SK-N-DZ (cell line): ENCODE measurements around the gene SMAD3.
"Not testable (repeated sequence)": the region's sequence is repeated elsewhere in the genome, so short reads cannot be mapped to it uniquely, and the experiment has no call there.

Experiments
- DNase-seq: peaks from one replicate; pipeline ENCODE4 v3.0.0-alpha.2; 2015; ENCODE audit warnings: low spot score

SMAD3 gene

DNA sequence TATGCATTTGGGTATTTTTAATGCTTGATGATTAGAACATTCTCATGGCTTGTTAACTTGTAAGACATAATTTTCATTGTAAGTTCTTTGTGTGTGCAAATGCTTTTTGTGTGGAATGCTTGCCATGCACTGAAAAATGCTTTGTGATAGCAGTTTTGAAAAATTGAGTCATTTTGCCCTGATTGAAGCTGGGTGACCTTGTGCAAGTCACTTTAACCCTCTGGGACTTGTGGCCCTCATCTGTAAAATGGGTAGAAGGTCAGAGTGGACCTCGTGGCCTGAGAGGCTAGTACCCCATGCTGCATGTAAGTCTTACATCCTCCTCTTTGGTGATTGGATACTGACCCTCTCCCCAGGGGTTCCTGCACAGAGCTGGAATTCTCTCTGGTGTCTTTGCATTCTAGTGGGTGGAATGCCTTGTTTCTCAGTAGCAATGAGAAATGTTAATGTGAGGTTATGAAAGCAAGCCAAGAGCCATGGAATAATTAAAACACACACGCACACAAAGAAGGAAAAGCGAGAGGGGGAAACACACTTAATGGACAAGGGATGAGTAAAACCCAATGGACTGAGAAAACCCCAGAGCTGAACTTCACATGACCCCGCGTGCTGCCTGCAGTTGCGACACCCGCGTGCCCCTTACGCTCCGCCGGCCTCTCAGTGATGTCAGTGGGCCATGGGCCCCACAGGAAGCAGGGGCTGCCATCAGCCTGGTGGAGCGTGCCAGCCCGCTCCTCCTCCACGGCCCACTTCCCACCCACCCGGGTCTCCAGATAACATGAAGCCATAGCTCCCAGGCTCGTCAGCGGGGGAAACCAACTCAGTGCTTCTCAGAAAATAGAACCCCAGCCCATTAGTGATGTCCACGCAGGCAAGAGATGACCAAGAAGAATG lies 44.0 kb downstream of the SMAD3 start:
- no peak for DNase-seq

DNA sequence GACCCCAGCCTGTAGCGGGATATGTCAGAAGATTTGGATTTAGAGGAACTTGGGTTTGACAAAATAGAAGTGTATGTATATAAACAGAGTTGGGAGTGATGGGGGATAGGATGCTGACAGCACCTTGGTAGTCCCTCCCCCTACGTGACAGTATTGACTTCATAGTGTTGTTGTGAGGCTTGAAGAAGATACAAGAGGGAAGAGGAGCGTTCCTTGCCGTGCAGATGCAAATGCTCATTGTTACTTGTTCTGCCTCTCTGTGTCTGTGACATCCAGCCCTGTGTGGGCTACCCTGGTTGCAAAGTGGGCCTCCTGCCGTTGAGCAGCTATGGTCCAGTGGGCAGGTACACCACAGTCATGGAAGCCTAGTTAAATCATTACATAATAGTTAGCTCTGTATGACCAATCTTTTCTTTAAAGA lies 45.0 kb downstream of the SMAD3 start:
- DNase-seq = no peak

DNA sequence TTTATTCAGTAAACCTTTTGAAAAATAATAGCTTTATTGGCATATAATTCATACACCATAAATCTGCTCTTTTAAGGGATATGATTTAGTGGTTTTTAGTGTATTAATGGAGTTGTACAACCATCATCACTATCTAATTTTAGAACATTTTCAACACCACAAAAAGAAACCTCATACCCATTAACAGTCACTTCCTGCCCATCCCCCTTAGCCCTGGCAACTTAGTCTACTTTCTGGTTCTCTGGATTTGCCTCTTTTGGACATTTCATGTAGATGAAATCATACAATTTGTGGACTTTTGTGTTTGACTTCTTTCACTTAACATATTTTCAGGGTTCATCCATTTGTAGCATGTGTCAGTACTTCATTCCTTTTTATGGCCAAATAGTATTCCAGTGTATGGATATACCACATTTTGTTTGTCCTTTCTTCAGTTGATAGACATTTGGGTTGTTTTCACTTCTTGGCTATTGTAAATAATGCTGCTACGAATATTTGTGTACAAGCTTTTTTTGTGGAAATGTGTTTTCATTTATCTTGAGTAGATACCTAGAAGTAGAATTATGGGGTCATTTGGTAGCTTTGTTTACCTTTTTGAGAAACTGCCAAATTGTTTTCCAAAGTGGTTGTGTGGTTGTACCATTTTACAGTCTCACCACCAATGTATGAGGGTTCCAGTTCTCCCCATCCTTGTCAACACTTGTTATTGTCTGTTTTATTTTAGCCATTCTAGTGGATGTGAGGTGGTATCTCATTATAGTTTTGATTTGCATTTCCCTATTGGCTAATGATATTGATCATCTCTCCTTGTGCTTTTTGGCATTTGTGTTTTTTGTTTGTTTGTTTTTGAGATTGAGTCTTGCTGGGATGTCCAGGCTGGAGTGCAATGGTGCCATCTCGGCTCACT lies 45.8 kb downstream of the SMAD3 start:
- DNase-seq = no peak

DNA sequence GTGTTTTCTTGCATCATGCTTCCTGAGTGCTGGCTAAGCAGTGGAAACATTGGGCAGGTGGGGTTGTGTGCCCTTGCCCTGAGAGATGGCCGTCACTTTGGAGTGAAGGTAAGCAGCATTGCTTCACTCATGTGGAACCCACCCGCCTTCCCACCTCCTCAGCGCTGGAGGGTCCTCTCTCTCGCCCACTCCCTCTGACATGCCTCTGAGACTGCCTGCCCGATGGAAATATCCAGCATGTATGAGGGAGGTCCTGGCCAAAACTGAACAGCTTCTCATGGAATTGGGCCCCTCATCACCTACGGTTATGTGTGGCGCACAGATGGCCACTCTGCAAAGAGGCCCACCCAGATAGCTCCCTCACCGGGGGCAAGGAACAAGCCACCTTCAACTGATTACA lies 48.6 kb downstream of the SMAD3 start:
- no peak for DNase-seq

DNA sequence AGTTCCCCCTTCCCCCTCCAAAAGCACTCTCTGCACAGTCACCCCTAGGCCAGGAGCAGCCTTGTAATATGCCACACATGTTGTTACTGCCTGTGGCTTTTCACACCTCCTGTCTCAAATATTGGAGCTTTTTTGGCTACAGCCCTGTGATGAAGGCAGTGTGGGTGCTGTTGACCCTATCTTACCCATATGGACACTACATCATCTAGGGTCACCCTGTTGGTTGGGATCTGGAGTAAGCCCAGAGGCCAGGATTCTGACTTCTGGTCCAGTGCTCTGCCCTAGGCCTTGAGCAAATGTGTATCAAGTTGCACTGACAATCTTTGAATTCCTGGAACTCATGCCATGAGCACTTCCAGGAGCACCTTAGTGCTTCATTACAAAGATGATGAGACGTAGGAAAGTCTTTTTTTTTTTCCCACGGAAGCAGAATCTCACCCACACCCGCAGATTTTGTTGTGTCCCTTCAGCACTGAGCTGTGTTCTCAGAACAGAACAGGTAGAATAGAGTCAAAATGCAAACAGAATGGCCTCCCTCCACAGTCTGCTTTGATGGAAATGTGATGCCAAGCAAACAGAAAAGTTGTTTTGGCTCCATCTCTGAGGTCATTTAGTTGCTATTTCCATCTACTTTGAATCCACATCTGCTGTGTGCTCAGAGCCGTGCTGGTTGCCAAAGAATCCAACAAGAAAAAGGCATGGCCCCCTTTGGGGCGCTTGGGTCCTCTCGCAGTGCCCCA lies 49.6 kb downstream of the SMAD3 start:
- no peak for DNase-seq

DNA sequence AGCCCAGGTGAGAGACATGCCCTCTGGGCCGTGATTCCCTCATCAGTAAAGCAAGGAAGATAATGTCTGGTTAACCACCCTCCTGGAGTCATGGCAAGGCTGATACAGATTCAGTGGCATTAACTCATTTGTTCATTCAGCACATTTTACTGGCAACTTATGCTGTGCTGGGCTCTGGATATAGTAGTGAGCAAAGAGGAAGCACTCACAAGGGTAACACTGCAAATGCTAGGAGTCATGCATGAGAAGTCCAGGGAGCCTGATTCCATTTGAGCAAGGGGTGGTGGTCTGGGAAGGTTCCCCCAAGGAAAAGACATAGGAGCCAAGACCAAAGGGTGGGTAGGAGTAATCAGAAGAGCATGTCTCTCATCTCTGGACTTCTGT lies 50.2 kb downstream of the SMAD3 start:
- DNase-seq = no peak

DNA sequence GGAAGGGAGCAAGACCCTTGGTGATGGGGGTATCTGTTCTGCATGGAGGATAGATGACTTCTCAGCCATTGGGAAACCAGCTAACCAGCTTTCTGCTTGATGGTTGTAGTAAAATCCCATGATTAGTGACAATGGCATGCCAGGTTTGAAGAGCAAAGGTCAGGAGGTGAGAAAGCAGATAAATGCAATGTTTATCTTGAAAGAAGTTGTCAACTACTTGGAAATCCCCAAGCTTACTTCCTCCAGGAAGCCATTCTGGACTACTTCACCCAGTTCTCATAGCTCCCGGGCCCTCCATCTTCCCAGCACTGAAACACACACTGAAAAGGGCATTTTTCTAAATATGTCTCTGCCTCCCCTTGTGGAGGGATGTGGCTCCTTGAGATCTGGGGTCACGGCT lies 51.3 kb downstream of the SMAD3 start:
- DNase-seq = no peak

DNA sequence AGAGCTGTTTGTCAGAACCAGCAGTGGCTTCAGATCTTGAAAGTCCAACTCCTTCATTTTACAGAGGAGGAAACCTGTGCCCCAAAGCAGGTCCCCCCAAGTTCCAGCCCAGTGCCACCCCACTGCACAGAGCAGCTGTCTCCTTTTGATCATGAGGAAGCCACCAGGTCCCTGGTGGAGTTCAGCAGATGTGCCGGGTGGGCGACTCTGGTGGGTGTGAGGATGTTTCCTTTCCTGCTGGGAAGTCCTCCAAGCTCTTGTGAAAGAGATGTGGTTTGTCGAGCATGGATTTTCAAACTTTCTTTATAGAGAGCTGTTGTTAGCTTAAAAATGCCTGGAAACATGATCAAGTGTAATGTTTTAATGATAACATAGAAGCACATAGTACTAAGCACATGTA lies 52.0 kb downstream of the SMAD3 start:
- DNase-seq = no peak

DNA sequence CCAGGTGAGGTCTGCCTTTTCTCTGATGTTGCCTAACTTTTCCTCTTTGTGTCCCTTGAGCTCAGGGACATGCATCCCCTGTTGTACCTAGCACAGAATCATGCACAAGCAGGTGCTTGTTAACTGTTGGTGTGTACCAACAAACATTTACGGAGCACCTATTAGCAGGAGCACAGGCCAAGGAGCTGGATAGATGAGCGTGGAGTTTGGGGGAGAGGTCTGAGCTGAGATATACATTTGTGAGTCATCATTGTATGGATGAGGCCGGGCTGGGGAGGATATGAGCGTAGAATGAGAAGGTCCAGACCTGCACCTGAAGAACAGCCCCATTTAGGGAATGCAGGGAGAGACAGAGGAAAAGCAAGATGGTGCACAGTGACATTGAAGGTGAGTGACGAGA lies 53.4 kb downstream of the SMAD3 start:
- no peak for DNase-seq

DNA sequence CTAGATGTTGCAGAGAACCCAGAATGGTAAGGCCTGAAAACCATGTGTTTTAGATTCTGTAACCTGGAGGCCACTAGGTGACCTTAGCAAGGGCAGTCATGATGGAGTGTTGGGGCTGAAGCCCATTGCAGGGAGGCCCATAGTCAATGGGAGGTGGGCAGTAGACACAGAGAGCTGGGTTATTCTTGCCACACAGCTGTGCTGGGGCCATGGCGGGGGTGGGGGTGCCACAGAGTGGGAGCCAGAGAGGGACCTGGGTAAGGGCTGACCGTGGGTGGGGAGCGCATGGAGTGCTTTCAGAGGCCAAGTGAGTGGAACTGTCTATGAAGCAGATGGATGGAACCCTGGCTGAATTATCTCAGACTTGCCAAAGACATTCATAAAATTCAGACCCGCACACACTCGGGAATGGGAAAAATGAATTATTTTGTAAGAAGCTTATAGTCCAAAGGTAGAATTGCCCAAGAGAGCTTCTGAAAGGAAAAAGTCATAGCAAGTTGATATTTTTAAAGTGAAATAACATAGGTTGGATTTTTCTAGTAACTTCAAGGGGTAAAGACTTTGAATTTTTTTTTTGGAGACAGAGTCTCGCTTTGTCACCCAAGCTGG lies 53.9 kb downstream of the SMAD3 start:
- DNase-seq = no peak

DNA sequence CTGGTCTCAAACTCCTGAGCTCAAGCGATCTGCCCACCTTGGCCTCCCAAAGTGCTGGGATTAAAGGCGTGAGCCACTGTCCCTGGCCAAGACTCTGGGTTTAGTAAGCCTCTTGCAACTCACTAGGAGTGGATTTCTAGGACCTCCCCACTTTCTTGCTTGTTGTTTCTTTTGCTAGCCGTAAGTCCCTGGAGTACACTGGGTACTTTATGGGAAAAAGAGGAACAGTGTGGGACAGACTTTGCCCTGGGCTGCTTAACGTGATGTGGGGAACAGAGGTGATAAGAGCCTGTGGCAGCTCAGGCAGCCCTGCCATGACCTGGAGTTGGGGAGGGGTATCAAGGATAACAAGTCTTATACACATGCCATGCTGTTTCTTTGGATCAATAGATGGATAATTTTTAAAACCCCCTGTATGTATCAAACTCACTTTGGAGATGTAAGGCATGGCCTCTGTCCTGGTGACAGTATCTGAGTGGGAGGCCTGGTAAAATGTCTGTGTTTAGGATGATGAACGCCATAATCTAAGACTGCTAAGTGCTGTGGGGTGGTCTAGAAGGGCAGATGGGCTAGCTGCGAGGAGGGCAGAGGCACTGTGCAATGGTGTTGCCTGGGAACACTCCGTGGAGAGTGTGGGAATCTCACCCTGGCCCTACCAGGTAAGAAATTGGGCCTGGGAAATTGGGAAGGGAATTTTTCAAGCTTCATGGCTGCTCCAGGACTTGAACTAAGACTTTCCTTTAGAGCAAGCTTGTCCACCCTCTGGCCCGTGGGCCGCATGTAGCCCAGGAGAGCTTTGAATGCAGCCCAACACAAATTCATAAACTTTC lies 54.8 kb downstream of the SMAD3 start:
- DNase-seq = no peak

DNA sequence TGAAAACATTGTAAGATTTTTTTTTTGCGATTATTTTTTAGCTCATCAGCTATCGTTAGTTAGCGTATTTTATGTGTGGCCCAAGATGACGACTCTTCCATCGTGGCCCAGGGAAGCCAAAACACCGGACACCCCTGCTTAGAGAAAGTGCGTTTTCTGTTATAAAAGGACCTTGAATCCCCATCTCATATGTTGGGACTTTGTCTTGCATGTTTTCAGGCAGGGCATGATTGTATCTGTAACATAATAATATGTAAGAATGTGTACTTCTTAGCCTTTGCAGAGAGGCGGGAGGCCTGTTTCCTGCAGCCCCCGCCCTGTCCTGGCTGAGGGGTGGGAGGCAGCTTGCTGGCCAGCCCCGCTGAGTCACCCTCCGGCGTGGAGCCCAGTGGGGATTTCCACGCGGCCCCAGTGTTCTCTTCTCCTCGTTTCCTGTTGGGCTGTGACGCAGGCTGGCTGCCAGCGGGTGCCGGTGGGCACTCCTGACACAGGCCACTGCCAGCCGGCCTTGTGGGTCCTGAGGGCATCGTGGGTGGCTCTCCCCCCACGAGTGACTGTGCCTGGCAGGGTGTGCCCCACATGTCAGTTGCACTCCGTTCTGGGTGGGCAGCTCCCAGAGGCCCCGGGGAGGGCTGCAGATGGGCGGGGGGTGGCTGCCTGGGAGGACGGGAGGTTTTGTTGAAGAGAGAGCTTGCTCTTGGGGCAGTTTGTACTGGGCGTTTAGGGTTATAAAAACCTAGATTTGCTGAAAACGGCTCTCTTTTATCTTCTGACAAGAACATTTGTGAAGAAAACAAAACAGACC lies 55.6 kb downstream of the SMAD3 start:
- no peak for DNase-seq

DNA sequence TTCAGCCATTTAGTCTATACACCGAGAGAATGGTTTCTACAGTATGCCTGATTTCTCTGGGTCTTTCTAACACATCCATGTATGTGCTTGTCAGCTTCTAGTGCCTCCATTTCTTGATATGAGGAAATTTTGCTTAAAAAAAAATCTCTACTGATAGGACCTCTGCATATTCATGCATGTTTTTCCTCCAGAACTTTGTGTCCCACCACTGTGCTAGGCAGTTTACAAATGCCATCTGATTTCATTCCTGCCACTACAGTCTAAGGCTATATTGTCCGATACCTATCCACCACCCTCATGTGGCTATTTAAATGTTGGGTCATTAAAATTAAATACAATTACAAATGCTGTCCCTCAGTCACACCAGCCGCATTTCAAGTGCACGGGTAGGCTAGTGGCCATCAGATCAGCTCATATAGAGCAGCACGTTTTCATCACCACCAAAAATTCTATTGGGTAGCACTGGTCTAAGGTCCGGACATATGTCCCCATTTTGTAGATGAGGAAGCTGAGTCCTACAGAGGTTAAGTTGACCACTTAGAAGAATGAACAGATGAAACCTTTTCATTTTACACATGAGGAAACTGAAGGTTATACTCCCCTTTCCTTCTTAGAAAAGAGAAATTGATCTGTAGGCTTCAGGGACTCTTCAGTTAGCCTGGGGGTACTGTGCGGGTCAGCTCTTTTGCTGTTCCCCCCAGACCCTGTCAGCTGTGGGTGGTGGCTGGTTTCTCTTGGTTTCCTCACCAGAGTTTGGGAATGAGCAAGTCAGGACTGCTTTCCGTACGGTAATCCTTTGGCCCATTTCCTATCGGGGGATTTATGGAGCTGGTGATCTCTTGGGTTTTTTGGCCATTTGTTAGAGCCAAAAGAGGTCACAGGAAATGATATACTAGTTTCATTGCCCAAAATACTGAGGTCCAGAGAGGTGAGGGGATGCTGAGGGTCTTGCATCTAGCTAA lies 56.5 kb downstream of the SMAD3 start:
- no peak for DNase-seq

DNA sequence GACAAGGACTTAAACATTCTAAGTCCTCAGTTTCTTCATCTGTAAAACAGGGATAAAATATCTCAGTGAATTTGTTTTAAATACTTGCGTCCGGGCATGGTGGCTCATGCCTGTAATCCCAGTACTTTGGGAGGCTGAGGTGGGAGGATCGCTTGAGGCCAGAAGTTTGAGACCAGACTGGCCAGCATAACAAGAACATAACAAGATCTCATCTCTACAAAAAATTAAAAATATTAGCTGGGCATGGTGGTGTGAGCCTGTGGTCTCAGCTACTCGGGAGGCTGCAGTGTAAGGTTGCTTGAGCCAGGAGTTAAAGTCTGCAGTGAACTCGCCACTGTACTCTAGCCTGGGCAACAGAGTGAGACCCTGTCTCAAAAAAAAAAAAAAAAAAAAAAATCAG lies 57.4 kb downstream of the SMAD3 start:
- not testable (repeated sequence) for DNase-seq

DNA sequence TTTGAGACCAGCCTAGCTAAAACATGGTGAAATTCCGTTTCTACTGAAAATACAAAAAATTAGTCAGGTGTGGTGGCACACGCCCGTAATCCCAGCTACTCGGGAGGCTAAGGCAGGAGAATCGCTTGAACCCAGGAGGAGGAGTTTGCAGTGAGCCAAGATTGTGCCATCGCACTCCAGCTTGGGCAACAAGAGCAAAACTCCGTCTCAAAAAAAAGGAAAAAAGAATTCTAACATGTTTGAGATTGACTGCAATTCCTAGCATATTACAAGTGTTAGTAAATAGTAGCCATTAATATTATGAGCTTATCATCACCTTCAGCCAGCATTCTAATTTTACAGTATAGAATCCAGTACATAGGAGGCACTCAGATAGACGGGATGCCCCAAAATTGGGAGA lies 57.9 kb downstream of the SMAD3 start:
- not testable (repeated sequence) for DNase-seq

DNA sequence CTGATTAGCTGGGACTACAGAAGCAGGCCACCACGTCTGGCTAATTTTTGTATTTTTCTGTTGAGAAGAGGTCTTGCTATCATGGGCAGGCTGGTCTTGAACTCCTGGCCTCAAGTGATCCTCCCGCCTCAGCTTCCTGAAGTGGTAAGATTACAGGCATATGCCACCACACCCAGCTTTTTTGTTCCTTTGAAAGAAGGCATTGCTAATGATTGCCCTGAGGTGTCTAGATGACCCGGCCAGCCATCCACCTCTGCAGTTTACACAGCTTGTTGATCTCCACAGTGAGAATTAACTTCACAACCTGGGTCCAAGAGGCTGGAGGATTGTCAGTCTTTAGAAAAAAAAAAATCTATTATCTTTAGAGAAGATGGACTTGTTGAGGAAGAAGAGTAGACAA lies 58.7 kb downstream of the SMAD3 start:
- no peak for DNase-seq

DNA sequence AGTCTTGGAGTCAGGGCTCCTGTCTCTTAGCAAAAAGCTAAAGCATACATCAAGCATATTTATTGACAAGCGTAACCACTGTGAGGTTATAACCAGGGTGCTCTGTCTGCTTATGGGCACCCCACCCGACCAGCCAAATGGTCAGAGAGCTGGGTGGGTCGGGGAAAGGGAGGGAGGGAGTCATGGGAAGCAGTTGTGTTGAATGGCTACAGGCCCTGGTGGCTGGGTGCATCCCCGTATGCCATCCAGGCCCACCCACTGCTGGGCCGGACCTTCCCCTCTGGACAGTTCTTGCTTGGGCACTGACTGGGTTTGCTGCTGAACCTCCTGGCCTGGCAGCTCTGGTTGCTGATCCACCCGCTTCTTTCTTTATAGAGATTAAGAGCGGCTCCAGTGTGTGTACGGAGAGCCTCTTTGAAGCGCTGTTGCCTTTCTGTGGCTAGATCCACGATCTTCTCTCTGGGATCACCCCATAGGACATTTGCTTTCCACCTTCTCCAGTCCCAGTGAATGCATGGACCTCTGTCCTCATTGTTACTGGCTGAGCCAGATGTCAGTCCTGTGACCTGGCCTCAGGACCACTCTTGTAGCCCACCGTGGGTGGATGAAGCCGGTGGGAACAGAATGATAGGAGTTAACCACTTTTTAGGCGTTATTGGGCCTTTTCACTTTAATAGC lies 59.6 kb downstream of the SMAD3 start:
- DNase-seq = no peak
